ENCODE measurements around the gene TIMM17B. TPM values are rescaled to one million over a fixed set of nuclear protein-coding genes. Genes with fewer than 3 reads are reported as not detected.
A peak's percentile ranks its signal among the peaks of the same experiment; 100 is the strongest.

TIMM17B gene
- total RNA-seq, 4 donors from 2014 or later: 26.7 to 61.3 (median 43.7) TPM

DNA sequence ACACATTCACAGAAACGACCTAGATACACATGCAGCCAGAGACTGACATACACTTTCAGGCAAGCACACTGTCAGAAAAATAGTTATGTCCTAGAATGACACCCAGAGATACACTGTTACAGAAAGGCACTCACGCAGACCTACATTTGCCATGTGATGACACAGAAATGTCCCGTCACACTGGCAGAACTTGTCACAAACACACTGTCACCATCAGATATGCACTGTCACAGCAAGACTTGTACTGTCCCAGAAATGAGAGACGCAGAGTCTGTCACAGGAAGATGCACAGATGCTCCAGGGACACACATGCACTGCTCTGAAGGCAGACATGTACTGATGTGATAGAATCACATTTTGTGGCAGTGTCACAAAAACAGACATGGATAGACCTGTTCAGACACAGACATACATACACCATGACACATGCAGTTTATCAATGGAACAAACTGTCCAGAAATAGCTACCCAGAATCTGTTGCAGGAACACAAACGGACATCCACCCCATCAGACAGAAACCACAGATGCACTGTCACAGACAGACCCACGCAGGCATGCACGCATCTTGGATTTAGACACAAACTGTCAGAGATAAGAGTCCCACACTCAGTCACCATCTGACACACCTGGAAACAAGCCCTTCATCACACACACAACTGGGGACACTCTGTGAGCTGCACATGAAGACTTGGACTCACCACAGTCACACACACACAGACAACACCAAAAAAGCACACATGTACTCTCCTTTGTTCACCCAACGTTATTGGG lies 22.6 kb upstream of the TIMM17B start:
- Histone ChIP-seq H3K9me3 (no peaks in the 10 kb centered on the region), H3K36me3 (peaks cover 0 to 4% (median 0%) of the 10 kb centered on the region in 4 donors), H3K27ac (peak overlapping the region; percentile 86 to 95 (median 94)), H3K4me1 (peaks cover 0 to 13% (median 8%) of the 10 kb centered on the region in 4 donors), H3K27me3 (no peaks in the 10 kb centered on the region), H3K4me3 (no peak overlapping the region)
- 48% methylated on average over 8 of the region's 8 CpGs; no CpG with 5 or more reads in 1 of the 2 donors for WGBS, 2 donors (ENCODE audit: low coverage in 1 of 2)
- intact Hi-C loops (cut with DNase I; ENCODE audit: low total_unique reads): loop anchor here (5.0 kb wide), 1 partner anchor 1518 kb away; no protein-coding TSS in a partner anchor
- TF ChIP-seq POLR2AphosphoS5 (IDR thresholded peaks at IDR 0.05) (no peak), CTCF (IDR thresholded peaks at IDR 0.05) (no peak), EP300 (IDR thresholded peaks at IDR 0.05; ENCODE audit: low read depth) (no peak), POLR2A (IDR thresholded peaks at IDR 0.05) (peak; percentile 3)
- DNase-seq: no peak
- in situ Hi-C loops (cut with MboI; ENCODE audit: low pct_ligation_motif_present in 1 of 4, low pct_unique_long_range_greater_than_20kb in 1 of 4, low sequenced_read_pairs in 3 of 4): loop anchor here in 1 of 4 donors (25.0 kb wide), 1 partner anchor 283 kb away; no protein-coding TSS in a partner anchor

GRCh38 chrX:48919360-48919841 lies 21.8 kb upstream of the TIMM17B start:
- peaks cover 0 to 4% (median 0%) of the 10 kb centered on the region in 4 donors for H3K36me3 ChIP-seq
- 46% methylated on average over 15 of the region's 15 CpGs; no CpG with 5 or more reads in 1 of the 2 donors for WGBS, 2 donors (ENCODE audit: low coverage in 1 of 2)
- peaks cover 0 to 13% (median 8%) of the 10 kb centered on the region in 4 donors for H3K4me1 ChIP-seq
- in situ Hi-C loops (cut with MboI; ENCODE audit: low pct_ligation_motif_present in 1 of 4, low pct_unique_long_range_greater_than_20kb in 1 of 4, low sequenced_read_pairs in 3 of 4): loop anchor here in 1 of 4 donors (25.0 kb wide), 1 partner anchor 282 kb away; no protein-coding TSS in a partner anchor
- H3K4me3 ChIP-seq: peak overlapping the region in 3 of 4 donors; percentile 49 to 85 (median 68)
- H3K27ac ChIP-seq: peak overlapping the region; percentile 86 to 95 (median 94)
- no peaks in the 10 kb centered on the region for H3K27me3 ChIP-seq
- DNase-seq: no peak
- TF ChIP-seq POLR2A (IDR thresholded peaks at IDR 0.05) (no peak), EP300 (IDR thresholded peaks at IDR 0.05; ENCODE audit: low read depth) (no peak), POLR2AphosphoS5 (IDR thresholded peaks at IDR 0.05) (no peak), CTCF (IDR thresholded peaks at IDR 0.05) (no peak)
- intact Hi-C loops (cut with DNase I; ENCODE audit: low total_unique reads): no loop called here
- H3K9me3 ChIP-seq: no peaks in the 10 kb centered on the region

- intact Hi-C loops (cut with DNase I; ENCODE audit: low total_unique reads) (no loop called here), in situ Hi-C loops (cut with MboI; ENCODE audit: low pct_ligation_motif_present in 1 of 4, low pct_unique_long_range_greater_than_20kb in 1 of 4, low sequenced_read_pairs in 3 of 4) (loop anchor here in 1 of 4 donors (25.0 kb wide), 1 partner anchor 281 kb away; no protein-coding TSS in a partner anchor)
- H3K9me3 ChIP-seq: no peaks in the 10 kb centered on the region
- DNase-seq: peak; percentile 93
- H3K36me3 ChIP-seq: peaks cover 0 to 3% (median 0%) of the 10 kb centered on the region in 4 donors
- 58% methylated on average over 50 of the region's 55 CpGs; no CpG with 5 or more reads in 1 of the 2 donors for WGBS, 2 donors (ENCODE audit: low coverage in 1 of 2)
- H3K27ac ChIP-seq: peak within 1 kb of the TSS; percentile 86 to 95 (median 94)
- no peaks in the 10 kb centered on the region for H3K27me3 ChIP-seq
- H3K4me1 ChIP-seq: peaks cover 0 to 13% (median 8%) of the 10 kb centered on the region in 4 donors
- peak within 1 kb of the TSS; percentile 49 to 85 (median 71) for H3K4me3 ChIP-seq
- TF ChIP-seq EP300 (IDR thresholded peaks at IDR 0.05; ENCODE audit: low read depth): no peak
- no peak for TF ChIP-seq CTCF (IDR thresholded peaks at IDR 0.05)
- peak; percentile 92 to 97 (median 97) for TF ChIP-seq POLR2AphosphoS5 (IDR thresholded peaks at IDR 0.05)
- TF ChIP-seq POLR2A (IDR thresholded peaks at IDR 0.05): peak; percentile 97
Observed at GRCh38 chrX:48918643-48919340, 21.2 kb upstream of the TIMM17B start, which contains the start of gene PIM2. TSS of gene PIM2 (minus strand) at chrX:48919024. CDS start at chrX:48918834, 190 bp downstream.

Measured in transverse colon (tissue), 4 donors.